Endothelial cell of umbilical vein (primary cell): Measurements from ENCODE around the gene DEPDC4.

ENCODE experiments used
- CTCF ChIP-seq, 2 donors: IDR thresholded peaks; 1 replicate in 1 of 2; 2 replicates in 1 of 2; pipeline ENCODE4 v1.5.1; 2011; ENCODE audit warnings: low read length in 2 of 2, mild to moderate bottlenecking in 2 of 2, moderate library complexity in 2 of 2, control low read depth in 1 of 2, inconsistent platforms in 1 of 2, low read depth in 1 of 2; ENCODE audit not compliant: insufficient read depth in 1 of 2; ENCODE audit errors: extremely low read depth in 1 of 2
- EZH2 ChIP-seq: IDR thresholded peaks from 2 replicates; pipeline ENCODE4 v1.6.1; 2012; ENCODE audit warnings: borderline replicate concordance, low read depth, mild to moderate bottlenecking, moderate library complexity, low read length, inconsistent platforms; ENCODE audit not compliant: severe bottlenecking
- MAX ChIP-seq: IDR thresholded peaks from 2 replicates; pipeline ENCODE4 v1.6.1; 2011; ENCODE audit not compliant: insufficient read depth, insufficient read length
- MYC ChIP-seq: IDR thresholded peaks from one replicate; pipeline ENCODE4 v1.6.1; 2011; ENCODE audit warnings: mild to moderate bottlenecking, low read depth, low read length
- POLR2A ChIP-seq: IDR thresholded peaks from 2 replicates; pipeline ENCODE4 v1.6.1; 2012; ENCODE audit warnings: low read depth, mild to moderate bottlenecking, control low read depth, low read length

DNA sequence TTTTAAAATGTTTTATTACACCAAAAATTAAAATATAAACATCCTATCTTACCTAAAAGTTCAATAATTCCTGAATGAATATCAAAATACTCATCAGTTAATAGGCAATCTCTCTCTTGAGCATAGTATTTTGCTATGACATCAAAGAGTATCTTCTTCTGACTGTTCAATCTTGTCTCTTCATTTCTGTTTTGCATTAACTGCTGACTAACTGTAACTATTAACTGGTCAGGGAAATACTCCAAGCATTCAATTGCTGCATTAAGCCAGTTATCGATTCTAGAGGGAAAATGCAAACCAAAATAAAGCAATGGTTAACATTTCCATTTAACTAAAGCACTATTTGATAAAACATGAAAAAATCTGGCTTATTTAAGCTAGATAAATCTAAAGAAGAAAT, 13.4 kb downstream of the DEPDC4 start:
- TF ChIP-seq CTCF (IDR thresholded peaks at IDR 0.05; ENCODE audit: extremely low read depth in 1 of 2, insufficient read depth in 1 of 2, low read depth in 1 of 2, low read length in 2 of 2) (no peak), POLR2A (no peak), MYC (no peak), EZH2 (no peak), MAX (no peak)
